Astrocyte of the spinal cord (primary cell): Measurements from ENCODE around the gene ARHGAP23.

Experiments
- DNase-seq: peaks from one replicate; pipeline ENCODE4 v3.0.0; 2011; ENCODE audit warnings: low read depth, low spot score
- H3K4me3 ChIP-seq: 2 replicates; pipeline ENCODE4 v1.5.1; 2011; ENCODE audit warnings: low read depth, mild to moderate bottlenecking, low read length, moderate library complexity
- in situ Hi-C: cut with HindIII; loops from 2 replicates; pipeline ENCODE4 v1.10.0; 2017; ENCODE audit warnings: low sequenced_read_pairs
- TF ChIP-seq, protein P1 (sequence below): IDR thresholded peaks from 2 replicates; pipeline ENCODE4 v1.5.1; 2012; ENCODE audit warnings: low read depth, mild to moderate bottlenecking, low read length, inconsistent platforms

ARHGAP23 gene

GRCh38 chr17:38421171-38421841 lies 7.0 kb upstream of the ARHGAP23 start:
- TF ChIP-seq, protein P1, sequence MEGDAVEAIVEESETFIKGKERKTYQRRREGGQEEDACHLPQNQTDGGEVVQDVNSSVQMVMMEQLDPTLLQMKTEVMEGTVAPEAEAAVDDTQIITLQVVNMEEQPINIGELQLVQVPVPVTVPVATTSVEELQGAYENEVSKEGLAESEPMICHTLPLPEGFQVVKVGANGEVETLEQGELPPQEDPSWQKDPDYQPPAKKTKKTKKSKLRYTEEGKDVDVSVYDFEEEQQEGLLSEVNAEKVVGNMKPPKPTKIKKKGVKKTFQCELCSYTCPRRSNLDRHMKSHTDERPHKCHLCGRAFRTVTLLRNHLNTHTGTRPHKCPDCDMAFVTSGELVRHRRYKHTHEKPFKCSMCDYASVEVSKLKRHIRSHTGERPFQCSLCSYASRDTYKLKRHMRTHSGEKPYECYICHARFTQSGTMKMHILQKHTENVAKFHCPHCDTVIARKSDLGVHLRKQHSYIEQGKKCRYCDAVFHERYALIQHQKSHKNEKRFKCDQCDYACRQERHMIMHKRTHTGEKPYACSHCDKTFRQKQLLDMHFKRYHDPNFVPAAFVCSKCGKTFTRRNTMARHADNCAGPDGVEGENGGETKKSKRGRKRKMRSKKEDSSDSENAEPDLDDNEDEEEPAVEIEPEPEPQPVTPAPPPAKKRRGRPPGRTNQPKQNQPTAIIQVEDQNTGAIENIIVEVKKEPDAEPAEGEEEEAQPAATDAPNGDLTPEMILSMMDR = no peak
- DNase-seq = peak; percentile 50
- in situ Hi-C loops = no loop called here
- H3K4me3 ChIP-seq = no peak overlapping the region

DNA sequence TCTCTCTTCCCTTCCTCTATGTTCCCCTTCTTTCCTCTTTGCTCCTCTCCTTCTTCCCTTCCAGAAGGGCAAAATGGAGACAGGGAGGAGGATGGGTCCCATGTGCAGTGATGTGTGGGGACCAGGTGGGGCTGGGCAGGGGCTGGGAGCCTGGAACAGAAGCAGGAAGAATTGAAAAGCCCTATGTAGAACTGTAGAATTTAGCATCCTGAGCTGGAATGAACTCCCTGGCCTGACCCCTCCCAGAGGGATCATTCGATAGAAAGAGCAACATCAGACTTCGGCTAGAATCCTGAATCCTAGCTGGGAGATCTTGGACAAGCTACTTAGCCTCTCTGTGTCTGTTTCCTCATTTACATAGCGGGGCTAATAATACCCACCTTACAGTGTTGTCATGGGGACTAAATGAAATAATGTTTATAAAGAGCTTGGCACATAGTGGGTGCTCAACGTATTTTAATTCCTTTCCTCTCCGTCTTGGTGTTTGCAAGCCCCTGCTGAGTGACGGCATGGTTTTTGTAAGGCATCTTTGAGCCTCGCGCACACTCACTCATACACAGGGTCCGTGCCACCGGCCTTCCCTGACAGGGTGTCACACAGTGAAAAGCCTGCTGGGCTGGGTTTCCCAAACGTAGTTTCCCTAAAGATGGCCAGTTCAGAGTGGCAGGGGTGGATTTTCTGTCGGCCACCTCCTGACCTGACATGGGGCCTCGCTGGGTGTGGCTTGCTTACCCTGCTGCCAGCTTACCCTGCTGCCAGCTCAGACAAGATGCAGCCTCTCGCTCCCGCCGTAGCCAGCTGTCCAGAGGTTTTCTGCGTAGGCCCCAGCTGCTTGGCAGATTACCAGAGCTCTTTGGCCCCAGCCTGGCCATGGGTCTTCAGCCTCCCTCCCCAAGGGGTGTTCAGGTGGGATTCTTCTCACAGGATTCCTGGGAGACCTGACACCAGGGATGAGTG lies 6.1 kb upstream of the ARHGAP23 start:
- TF ChIP-seq, protein P1 = no peak
- no peak overlapping the region for H3K4me3 ChIP-seq
- no peak for DNase-seq
- in situ Hi-C loops = no loop called here

GRCh38 chr17:38424297-38424972 lies 3.8 kb upstream of the ARHGAP23 start:
- no peak overlapping the region for H3K4me3 ChIP-seq
- DNase-seq = no peak
- TF ChIP-seq, protein P1 = no peak
- in situ Hi-C loops = no loop called here

DNA sequence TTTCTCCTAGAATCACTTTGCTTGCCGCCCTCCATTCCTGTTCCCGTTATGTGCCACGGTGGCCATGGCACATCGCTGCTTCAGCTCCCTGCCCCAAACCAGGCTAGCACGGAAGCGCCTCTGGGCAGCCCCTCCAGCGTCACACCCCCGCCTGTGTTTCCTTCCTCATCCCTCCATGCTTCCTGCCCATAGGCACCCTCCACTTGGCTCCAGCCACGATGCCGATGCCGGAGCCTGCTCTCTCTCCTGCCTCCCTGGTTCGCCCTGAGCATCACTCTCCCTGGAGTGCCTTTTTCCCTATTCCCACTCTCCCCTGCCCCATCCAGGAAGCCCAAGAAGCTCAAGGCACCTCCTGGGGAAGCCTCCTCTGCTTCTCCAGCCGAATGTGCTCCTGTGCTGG lies 3.2 kb upstream of the ARHGAP23 start:
- TF ChIP-seq, protein P1 = no peak
- no peak overlapping the region for H3K4me3 ChIP-seq
- no peak for DNase-seq
- in situ Hi-C loops = no loop called here

GRCh38 chr17:38425744-38426143 lies 2.5 kb upstream of the ARHGAP23 start:
- TF ChIP-seq, protein P1 = no peak
- in situ Hi-C loops = no loop called here
- DNase-seq = peak; percentile 32

DNA sequence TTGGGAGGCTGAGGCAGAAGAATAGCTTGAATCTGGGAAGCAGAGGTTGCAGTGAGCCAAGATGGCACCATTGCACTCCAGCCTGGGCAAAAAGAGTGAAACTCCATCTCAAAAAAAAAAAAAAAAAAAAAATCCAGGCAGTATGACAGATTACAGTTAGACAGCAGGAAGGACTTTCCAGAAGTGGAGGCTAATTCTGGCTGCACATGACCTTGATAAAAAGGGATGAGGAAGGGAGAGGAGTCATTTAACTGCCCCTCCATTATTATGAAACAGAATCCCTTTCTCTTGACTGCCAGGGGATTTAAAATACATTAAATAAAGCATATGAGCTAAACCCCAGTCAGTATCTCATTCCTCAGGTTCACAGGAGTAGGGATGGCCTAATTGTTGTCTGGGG lies 1.8 kb upstream of the ARHGAP23 start:
- no peak for DNase-seq
- no peak overlapping the region for H3K4me3 ChIP-seq
- TF ChIP-seq, protein P1 = no peak
- in situ Hi-C loops = no loop called here

More at GRCh38 chr17:38425744-38426143, 2.5 kb upstream of the ARHGAP23 start:
- no peak overlapping the region for H3K4me3 ChIP-seq
